ENCODE measurements around the gene CYP8B1.

CYP8B1 gene
- total RNA-seq, result 0 reads per million in 4 experiments

GRCh38 chr3:42875325-42876151 lies at the start of gene CYP8B1:
TSS of gene CYP8B1 (minus strand) at chr3:42875879. CDS start at chr3:42875816, 63 bp downstream.
- no peak for DNase-seq

GRCh38 chr3:42923606-42924005 lies 47.9 kb upstream of the CYP8B1 start:
- no peak for DNase-seq

- DNase-seq, result no peak
Measured at GRCh38 chr3:42914771-42915515, 39.3 kb upstream of the CYP8B1 start.

- no peak for DNase-seq
Measured at GRCh38 chr3:42911551-42911950, 35.9 kb upstream of the CYP8B1 start.

GRCh38 chr3:42908675-42909074 lies 33.0 kb upstream of the CYP8B1 start:
- DNase-seq, result no peak

GRCh38 chr3:42906848-42907183 lies 31.1 kb upstream of the CYP8B1 start:
- DNase-seq, result no peak

GRCh38 chr3:42906070-42906847 lies 30.6 kb upstream of the CYP8B1 start, which contains the start of gene ZNF662:
TSS of gene ZNF662 (plus strand) at chr3:42906142. CDS start at chr3:42908115, 1,973 bp downstream.
- DNase-seq, result no peak

- no peak for DNase-seq
Measured at GRCh38 chr3:42905740-42906069, 30.0 kb upstream of the CYP8B1 start.

- no peak for DNase-seq
Measured at GRCh38 chr3:42904076-42904475, 28.4 kb upstream of the CYP8B1 start.

GRCh38 chr3:42902257-42902656 lies 26.6 kb upstream of the CYP8B1 start:
- DNase-seq, result no peak

- DNase-seq, result no peak
Measured at GRCh38 chr3:42901073-42901415, 25.4 kb upstream of the CYP8B1 start.

- no peak for DNase-seq
Measured at GRCh38 chr3:42900226-42901072, 24.8 kb upstream of the CYP8B1 start.

GRCh38 chr3:42898896-42899675 lies 23.4 kb upstream of the CYP8B1 start:
- no peak for DNase-seq

GRCh38 chr3:42895580-42895868 lies 19.8 kb upstream of the CYP8B1 start:
- DNase-seq, result no peak

GRCh38 chr3:42894698-42895579 lies 19.3 kb upstream of the CYP8B1 start:
- DNase-seq, result no peak

GRCh38 chr3:42892807-42893206 lies 17.1 kb upstream of the CYP8B1 start:
- no peak for DNase-seq

GRCh38 chr3:42892169-42892568 lies 16.5 kb upstream of the CYP8B1 start:
- DNase-seq, result no peak

- no peak for DNase-seq
Measured at GRCh38 chr3:42891042-42891441, 15.4 kb upstream of the CYP8B1 start.

GRCh38 chr3:42887084-42887483 lies 11.4 kb upstream of the CYP8B1 start:
- DNase-seq, result no peak

- DNase-seq, result no peak
Measured at GRCh38 chr3:42886294-42886822, 10.7 kb upstream of the CYP8B1 start.

GRCh38 chr3:42884324-42884723 lies 8.6 kb upstream of the CYP8B1 start:
- DNase-seq, result no peak
